HS-5 (cell line): ENCODE results near the gene SEPTIN6.
A peak's percentile ranks its signal among the peaks of the same experiment; 100 is the strongest.

Experiments used
- DNase-seq: peaks from one replicate; pipeline ENCODE4 v3.0.0-alpha.2; 2012; ENCODE audit warnings: low read depth

The SEPTIN6 gene

DNA sequence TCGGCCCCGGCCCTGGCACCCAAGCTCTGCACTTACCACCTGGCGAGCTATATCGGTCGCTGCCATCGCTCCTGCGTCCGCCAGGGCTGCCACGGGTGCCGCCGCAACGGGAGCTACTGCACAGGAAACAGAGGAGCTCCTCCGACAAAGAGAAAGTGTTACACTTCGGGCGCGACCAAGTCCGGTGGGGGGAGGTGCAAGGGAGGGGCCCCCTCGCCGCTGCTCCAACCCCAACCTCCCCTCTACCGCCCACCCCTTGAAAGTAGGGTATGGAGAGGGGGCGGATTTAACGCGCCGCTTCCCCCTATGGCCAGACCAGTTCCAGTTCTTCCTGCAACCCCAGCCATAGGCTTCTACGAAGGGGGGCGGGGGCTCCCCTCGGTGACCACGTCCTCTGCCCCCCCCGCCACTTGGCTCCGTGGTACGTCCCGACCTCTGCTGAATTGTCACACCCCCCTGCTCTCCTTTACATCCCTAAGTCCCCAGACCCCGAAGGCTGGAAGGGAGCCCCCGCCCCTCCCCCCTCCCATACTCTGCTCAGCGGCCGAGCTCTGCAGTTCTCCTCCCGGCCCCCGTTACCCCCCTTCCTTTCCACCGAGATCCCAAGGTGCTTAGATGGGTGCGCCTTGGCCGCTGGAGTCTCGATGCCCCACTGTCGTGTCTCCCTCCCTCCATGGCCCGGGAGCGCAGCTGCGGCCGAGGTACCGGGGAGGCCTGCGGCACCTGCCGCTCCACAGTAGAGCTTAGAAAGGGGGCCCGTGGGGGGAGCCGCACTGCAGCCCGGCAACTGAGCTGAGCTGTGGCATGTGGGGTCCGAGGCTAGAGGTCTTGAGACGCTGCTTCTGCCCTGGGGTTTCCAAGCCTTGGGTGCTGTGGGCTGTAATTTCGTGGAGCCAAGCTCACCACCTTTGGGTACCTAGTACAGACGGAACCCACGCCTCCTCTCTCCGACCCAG is at the start of gene SEPTIN6:
Gene SEPTIN6 (minus strand): TSS at position 129 of the 956 bp plus-strand sequence. CDS start 63 bp downstream, at position 66.
- DNase-seq, result no peak

DNA sequence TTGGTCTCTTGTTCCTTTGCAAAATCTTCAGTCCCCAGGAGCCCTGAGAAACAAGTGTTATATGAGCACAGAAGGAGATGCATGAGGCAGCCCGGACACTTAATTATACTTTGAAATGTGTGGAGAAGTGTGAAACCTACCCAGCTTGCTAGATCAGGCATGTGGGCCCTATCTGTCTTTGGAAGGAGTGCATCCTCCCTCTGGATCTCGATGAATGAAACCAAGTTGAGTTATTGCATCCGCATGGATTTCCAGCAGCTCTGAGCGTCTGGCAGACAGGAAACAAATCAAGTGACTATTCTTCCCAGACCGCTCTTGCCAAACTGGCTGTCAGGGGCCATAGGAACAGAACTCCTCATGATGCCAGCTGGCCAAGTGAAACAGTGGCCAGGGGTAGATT is 45.8 kb upstream of the SEPTIN6 start:
- DNase-seq, result no peak

DNA sequence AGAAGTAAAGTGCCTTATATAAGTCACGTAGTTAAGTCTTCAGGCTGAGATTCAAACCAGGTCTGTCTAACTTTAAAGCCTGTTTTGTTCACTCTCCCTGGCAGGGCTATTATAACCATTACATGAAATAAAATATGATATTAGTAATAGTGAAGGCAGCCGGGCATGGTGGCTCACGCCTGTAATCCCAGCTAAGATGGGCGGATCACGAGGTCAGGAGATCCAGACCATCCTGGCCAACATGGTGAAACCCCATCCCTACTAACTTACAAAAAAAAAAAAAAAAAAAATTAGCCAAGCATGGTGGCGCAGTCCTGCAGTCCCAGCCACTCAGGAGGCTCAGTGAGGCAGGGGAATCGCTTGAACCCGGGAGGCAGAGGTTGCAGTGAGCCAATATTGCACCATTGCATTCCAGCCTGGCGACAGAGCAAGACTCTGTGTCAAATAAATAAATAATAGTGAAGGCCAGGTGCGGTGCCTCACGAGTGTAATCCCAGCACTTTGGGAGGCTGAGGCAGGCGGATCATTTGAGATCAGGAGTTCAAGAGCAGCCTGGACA is 43.3 kb upstream of the SEPTIN6 start:
- no peak for DNase-seq

DNA sequence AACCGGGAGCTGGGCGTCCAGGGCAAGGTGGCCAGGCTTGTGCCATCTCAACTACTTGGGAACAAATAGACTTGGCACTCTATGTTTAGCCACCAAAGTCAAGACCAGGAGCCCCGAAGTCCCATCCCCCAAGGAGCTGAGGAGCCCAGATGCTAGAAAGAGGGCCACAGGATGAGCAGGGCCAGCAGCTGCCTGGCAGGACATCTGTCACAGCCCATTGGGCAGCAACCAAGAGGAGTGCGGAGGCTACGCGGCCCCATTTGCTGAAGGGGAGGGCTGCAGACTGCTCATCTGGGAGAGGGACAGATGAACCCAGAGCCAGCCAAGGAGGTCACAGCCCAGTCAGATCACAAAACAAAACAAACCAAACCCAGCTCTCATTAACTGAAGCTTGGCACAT is 42.5 kb upstream of the SEPTIN6 start:
- DNase-seq, result no peak

DNA sequence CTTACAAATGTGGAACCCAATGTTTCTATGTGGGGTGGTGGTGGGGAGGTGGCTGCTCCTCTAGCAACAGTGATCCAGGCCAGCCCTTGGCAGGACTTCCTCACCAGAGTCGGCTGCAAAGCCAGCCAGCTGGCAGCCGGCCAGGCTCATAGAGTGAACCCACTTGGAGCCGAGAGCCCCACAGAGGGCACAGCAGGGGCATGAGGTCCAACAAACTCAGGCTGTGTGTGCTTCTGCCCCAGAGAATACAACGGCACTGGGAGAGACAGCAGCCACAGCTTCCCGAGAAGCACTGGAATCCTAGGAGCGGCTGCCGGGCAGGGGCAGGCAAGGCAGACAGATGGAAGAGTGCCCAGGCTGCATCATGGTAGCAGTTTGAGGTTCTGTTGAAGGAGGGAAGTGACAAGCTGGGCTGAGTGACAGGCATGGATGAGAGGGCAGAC is 42.0 kb upstream of the SEPTIN6 start:
- no peak for DNase-seq

DNA sequence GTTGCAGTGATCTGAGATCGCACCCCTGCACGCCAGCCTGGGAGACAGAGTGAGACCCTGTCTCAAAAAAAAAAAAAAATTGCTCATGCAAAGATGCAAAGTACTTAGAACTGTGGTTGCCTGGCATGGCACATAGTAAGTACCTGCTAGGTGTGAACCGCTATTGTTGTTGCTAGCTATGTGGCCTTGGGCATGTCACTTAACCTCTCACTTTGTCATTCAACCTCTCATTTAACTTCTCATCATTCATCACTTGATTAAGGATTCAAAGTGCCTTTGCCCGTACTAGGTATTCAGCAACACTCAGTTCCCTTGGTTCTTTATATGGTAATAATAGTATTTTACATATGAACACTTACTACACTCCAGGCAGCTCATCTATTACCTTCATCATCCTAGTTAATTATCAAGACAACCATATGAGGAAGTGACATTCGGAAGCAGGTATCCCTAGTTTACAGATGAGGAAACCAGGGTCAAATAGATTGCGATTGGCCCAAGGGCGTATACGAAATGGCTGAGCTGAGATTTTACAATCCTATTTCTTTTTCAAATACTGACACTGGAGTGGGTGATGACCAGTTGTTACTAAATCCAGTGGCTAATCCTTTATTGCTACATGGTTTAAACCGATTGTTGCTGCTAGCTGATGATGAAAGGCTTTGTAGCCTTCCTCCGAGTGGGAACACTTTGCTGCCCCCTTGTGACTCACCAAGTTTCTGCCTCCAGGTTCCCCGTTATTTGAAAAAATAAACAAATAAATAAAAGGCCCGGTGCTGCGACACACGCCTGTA is 36.6 kb upstream of the SEPTIN6 start:
- DNase-seq, result peak; percentile 13

DNA sequence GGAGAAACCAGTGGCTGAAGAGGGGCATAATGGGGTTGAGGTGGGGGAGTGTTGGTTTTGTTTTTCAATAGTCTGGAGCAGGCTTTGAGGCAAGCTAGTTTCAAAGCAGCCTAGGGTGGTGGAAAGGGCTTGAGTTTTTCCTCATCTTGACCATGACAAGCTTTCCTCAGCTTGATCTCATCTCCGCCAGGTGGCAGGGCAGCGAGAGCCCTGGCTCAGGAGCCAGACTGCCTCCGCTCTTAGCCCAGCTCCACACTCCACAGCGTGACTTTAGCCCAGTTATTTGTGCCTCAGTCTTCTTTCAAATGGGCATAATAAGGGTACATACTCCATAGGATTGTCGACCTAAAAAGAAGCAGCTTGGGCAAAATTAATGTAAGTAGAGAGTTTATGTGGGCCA is 35.5 kb upstream of the SEPTIN6 start:
- DNase-seq, result no peak

DNA sequence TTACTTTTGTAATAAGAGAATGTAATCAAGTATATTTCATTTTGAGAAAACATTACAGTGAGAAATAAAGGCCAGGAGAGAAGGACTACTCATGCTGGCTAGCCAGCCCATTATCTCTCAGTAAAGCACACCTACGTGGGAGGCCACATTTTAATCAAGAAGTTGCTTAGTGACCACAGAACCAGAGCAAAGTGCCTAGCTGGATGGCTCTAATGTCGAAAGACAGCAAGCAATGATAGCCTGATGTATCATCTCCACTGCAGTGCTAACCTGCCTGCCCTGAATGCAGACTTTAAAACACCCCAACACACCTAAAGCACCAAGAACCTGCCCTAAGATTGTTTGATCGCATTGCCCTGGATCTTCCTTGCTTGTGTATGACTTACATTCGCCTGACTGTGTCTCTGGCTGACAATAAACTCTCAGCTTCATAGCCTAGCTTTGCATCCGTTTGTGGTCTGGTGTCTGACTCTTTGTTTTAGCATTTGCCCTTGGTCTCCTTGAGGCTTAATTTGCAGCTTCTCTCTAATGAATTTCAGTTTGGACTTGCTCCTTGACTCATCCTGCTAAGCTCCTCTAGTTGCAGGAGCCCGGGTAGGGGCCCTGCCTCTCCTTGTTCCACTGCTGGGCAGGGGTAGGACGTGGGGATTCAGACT is 34.1 kb upstream of the SEPTIN6 start:
- DNase-seq, result no peak

DNA sequence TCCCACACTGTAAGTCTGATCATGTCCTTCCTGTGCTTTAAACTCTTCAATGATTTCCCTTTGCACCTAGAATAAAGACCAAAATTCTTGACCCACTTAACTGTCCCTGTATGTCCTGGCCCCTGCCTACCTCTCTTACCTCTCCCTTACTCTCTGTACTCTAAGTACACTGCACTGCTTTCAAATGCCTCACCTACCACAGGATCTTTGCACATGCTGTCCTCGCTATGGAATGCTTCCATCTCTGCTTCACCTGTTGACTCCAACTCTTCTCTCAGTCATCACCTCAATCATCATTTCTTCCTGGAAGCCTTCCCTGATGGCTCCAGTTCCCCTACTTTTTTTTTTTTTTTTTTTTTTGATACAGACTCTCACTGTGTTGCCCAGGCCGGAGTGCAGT is 29.0 kb upstream of the SEPTIN6 start:
- DNase-seq, result no peak

DNA sequence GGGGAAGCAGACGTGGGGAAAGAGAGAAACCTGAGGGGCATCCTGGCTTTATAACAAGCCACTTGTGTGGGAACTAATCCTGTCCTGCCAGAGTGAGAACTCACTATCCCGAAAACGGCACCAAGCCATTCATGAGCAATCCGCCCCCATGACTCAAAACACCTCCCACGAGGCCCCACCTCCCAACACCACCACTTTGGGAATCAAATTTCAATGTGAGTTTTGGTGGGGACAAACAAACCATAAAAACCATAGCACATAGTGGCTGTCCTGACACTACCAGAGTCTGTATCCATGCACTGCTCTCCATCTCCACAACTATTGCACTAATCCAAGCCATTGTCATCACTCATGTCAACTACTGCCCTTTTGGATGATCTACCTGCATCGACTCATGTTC is 28.5 kb upstream of the SEPTIN6 start:
- no peak for DNase-seq

DNA sequence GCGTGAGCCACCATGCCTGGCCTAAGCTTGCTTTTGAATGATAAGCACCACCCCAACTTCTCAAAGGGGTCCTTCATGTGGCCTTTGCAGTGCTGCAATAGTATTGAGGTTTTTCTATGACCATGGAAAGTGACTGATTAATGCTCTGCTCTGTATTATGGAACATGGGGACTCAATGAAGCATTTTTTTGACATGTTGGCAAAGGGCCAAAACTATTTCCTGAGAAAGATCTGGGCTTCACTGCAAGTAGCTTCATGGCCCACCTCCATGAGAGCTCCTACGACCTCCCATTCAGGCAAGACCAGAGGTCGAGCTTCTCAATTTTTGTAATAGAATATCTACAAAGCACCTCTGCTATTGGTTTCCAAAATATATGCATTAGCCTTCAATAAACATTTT is 16.7 kb upstream of the SEPTIN6 start:
- DNase-seq, result no peak

DNA sequence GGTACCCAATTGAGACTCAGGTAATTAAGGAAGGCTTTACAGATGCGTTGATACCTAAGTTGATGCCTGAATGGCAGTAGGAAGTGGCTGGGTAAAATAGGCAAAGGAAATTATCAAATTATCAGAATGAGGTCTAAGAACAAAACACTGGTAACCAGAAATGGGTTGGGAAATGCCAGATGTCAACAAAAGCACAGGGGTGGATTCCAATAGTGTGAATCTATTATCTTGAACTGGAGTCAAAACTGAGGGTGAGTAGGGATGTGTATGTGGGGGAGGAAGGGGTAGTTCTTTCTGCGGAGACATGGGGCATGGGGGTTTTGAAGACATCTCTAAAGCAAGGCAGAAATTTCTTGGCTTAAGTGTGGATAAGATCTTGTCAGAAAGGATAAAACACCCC is 16.0 kb upstream of the SEPTIN6 start:
- DNase-seq, result no peak

DNA sequence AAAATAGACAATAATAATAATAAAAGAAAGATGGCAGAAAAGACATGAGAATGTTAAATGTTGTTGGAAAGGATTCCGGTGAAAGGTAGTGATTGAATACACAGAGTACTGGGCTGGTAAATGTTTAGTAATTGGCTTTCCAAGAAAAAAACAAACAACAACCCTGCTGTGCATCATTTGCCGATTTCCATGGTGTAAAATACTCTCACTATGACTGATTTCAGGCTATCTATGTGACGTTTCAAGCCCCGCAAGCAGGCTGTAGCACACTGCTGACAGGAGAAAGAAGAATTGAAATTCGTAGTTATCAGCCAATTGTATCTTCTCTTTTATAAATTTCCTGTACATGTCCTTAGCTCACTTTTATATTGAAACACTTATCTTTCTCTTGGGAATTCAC is 13.6 kb upstream of the SEPTIN6 start:
- no peak for DNase-seq

DNA sequence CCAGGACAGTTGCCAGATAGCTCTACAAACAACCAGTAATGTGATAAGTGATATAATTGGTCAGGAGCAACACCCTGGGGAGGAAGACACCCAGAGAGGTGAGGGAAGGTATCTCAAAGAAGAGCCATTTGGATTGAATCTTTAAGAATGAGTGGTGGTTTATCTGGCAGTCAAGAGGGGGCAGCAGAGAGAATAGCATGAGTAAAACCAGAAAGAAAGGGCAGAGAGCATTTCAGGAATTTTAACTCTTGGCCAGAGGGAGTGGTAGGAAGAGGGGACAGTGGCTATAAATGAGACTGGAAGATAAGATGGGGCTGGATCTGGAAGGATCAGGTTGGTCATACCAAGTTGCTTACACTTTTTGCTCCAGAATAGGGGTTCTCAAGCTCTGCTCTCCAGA is 5.9 kb upstream of the SEPTIN6 start:
- DNase-seq, result no peak

DNA sequence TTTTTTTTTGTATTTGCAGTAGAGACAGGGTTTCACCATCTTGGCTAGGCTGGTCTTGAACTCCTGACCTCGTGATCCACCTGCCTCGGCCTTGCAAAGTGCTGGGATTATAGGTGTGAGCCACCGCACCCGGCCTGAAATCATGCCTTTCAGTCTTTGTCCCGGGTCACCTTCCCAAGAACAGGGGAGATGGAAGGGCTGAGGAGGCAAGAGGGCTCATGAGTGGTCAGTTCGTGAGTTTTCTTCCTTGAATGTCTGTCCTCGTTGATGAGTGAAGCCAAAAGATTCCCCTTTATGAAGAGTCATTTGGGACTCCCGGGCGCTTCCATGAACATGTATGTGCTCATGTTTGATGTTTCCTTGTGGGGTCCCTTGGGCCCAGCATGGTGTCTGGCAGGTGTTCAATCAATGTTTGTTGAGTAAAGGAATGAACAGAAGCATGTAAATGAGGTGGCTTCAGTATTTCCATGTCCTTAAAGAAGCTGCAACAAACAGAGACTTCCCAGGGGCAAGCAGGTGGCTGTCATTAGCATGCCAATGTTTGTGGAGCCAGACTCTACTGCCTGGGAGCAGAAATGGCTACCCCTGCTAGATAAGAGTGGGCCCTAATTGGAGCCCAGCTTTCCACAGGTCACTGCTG is 3.4 kb upstream of the SEPTIN6 start:
- DNase-seq, result no peak

DNA sequence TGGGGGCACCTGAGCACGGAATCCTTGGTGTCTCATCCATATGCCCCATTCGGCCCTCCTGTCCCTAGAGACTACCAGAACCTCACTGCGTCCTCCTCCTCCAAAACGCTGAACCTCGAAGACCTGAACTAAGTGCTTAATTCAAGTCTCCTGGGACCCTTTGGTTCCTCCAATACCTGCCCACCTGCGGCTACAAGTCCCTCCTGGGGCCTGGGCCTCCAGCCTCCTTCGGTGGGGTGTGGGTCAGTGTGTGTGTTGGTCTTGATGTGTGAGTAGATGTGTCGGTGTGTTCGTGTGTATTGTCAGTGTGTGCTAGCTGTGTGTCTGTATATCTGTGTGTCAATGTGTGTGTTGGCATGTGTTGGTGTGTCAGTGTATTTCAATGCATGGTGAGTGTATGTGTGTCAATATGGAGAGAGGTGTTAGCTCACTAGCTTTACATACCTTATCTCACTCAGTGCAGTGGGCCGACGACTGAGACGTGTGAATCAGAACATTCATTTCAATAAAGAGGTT is 2.6 kb upstream of the SEPTIN6 start:
- DNase-seq, result no peak

DNA sequence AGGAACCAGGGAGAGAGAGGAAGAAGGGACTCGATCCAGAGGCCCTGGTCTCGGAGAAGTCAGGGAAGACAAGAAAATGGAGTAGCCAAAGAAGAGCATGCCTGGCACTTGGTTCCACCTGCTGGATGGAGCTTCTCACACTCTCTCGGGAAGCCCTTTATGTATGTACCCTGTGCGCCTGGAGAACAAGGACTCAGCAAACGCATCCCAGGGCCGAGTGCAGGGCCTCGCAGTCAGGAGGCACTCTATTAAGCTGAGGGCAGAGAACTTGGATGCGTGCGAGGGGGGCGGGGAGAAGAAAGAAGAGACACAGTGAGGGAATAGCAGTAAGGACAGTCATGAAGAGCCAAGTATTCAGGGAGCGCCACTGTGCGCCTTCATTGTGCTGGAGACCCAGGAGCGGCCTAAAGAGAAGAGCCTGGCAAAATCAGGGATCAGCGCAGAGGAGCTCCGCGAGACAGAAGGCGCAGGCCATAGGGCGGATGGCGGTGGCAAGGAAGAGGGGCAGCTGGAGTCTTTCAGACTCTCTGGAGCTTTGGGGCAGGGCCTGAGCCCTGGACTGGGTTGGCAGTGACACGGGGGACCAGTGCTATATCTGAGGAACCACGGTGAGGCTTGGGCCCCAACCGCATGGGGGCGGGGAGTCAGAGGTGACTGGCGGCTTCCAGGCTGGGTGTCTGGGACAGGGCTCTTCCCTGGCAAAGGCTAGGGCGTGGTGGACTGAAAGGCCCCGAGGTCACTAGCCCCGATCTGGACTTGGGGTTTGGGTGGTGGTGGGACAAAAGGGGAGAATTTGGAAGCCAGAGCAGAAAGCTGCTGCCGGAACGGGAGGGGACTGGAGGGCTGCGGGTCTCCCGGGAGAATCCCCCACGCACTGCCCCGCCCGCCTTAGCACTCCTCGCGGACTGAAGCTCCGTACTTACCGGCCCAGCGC is 1.9 kb upstream of the SEPTIN6 start:
- DNase-seq, result no peak

DNA sequence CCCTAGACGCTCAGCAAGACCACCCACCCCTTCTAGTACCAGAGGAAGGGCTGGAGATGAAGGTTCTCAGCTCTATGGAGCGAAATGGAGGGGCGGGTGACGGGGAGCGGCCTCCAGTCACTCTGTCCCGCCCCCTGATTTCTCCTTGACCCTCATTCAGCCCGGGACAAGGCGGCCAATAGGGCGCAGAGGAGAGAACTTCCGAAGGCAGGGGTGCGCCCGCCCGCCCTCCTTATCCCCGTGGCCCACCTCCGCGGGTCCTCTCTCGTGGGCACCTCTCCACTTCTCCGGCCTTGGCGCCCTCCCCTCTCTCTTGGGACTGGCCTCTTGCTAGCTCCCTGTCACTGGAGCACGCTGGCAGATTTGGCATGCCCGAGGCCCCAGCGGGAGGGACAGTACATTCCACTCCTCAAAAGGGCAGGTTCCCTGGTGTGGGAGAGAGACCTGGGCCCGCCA is 1.1 kb upstream of the SEPTIN6 start:
- no peak for DNase-seq

DNA sequence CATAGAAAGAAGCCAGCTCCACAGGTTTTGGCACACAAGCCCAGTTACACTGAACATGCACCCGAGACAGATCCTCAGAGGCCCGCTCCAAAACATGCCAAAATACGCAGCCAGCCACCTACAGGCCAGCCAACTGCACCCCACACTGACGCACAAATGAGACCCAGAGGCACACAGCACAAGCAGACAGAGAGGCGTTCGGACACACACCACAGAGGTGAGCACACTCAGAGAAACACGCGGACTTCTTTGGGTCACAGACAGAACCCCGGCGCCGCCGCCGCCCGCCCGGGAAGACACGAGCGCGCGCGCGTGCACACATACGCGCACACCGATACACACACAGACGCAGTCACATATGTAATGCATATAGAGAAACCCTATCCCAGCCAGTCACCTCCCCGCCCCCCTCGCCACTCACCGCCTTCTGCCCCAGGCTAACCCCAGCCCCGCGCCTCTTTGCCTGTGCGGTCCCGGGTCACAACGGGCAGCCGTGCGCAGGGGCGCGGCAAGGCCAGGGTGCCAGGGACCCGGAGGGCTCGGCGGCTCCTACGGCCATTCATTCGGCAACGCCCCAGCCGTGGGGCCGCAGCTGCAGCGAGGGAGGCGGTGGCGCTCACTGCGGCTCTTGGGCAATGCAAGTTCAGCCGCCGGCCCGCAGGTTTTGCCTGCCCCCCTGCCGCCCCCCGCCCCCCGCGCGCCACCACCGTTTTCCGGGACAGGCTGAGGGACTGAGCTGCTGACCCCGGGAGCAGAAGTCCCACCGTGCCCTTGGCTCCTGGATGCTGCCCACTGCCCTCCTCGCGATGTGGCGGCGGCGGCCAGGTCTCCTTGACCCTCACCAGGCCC is 553 bp downstream of the SEPTIN6 start:
- DNase-seq, result no peak
